Measurements from ENCODE around the gene TRAPPC6A. TPM values are rescaled to one million over a fixed set of nuclear protein-coding genes. Genes with fewer than 3 reads are reported as not detected.

The TRAPPC6A gene
- total and polyA plus RNA-seq, 2 experiments from 2014 or later = 29.4 to 74.7 TPM

GRCh38 chr19:45151320-45151719 is 26.7 kb downstream of the TRAPPC6A start (continued):
- no peak for TF ChIP-seq ZNF462 (CRISPR knock-in tag; IDR thresholded peaks at IDR 0.05)
- TF ChIP-seq CTCF (conservative IDR thresholded peaks at IDR 0.05; ENCODE audit: low read depth in 2 of 2) = no peak
- TF ChIP-seq CREB1 (CRISPR knock-in tag; IDR thresholded peaks at IDR 0.05; ENCODE audit: low read depth) = no peak
- TF ChIP-seq EZH2 (IDR thresholded peaks at IDR 0.05; ENCODE audit: low read depth, unreplicated experiment) = no peak
- no peak for TF ChIP-seq STAT1 (IDR thresholded peaks at IDR 0.05; ENCODE audit: unreplicated experiment)

GRCh38 chr19:45150751-45151281 is 27.2 kb downstream of the TRAPPC6A start:
- Histone ChIP-seq H3K79me2 (replicated peaks; ENCODE audit: insufficient read depth) (no peaks in the 10 kb centered on the region), H3K9me2 (ENCODE audit: insufficient read depth) (no peaks in the 10 kb centered on the region), H2AFZ (no peak overlapping the region), H3K27ac (ENCODE audit: low read depth) (no peak overlapping the region), H3F3A (replicated peaks; ENCODE audit: low read depth) (0 out of 2 replicates have a peak, but pooled peaks cover 9% of the 10 kb centered on the region), H3K36me3 (ENCODE audit: insufficient read depth) (no peaks in the 10 kb centered on the region), H3K4me3 (no peak overlapping the region), H4K20me1 (replicated peaks; ENCODE audit: insufficient read depth) (no peaks in the 10 kb centered on the region; the same call in 1 of the 2 replicates), H3K4me1 (ENCODE audit: insufficient read depth) (no peaks in the 10 kb centered on the region; the same call in 1 of the 2 replicates), H3K4me2 (no peak overlapping the region), H3K27me3 (ENCODE audit: insufficient read depth) (peaks cover 46% of the 10 kb centered on the region)
- Mint-ChIP-seq H3K9me3 (peaks cover 10% of the 10 kb centered on the region; the same call in 2 of the 3 replicates), H3K27ac (no peak overlapping the region), H3K4me1 (peaks cover 11% of the 10 kb centered on the region), H3K4me3 (no peak overlapping the region), H3K36me3 (ENCODE audit: low read depth) (0 out of 3 replicates have a peak, but pooled peaks cover 3% of the 10 kb centered on the region), H3K27me3 (ENCODE audit: insufficient read depth, low read depth, poor library complexity) (peaks cover 59% of the 10 kb centered on the region)
- DNase-seq (ENCODE audit: low spot score) = no peak
- no peak for ATAC-seq
- TF ChIP-seq ETS1 (IDR thresholded peaks at IDR 0.05) (no peak), CTCF (conservative IDR thresholded peaks at IDR 0.05; ENCODE audit: low read depth in 2 of 2) (no peak), CREB1 (CRISPR knock-in tag; IDR thresholded peaks at IDR 0.05; ENCODE audit: low read depth) (no peak), REST (IDR thresholded peaks at IDR 0.05; ENCODE audit: unreplicated experiment) (no peak), EZH2 (IDR thresholded peaks at IDR 0.05; ENCODE audit: low read depth, unreplicated experiment) (no peak), NANOG (IDR thresholded peaks at IDR 0.05; ENCODE audit: borderline replicate concordance) (no peak), JUNB (IDR thresholded peaks at IDR 0.05; ENCODE audit: unreplicated experiment) (no peak)
